Measurements from ENCODE around the gene GUCY1A2. TPM values are rescaled to one million over a fixed set of nuclear protein-coding genes. Genes with fewer than 3 reads are reported as not detected.

The GUCY1A2 gene
- total RNA-seq, 2 experiments from 2014 or later = not detected

DNA sequence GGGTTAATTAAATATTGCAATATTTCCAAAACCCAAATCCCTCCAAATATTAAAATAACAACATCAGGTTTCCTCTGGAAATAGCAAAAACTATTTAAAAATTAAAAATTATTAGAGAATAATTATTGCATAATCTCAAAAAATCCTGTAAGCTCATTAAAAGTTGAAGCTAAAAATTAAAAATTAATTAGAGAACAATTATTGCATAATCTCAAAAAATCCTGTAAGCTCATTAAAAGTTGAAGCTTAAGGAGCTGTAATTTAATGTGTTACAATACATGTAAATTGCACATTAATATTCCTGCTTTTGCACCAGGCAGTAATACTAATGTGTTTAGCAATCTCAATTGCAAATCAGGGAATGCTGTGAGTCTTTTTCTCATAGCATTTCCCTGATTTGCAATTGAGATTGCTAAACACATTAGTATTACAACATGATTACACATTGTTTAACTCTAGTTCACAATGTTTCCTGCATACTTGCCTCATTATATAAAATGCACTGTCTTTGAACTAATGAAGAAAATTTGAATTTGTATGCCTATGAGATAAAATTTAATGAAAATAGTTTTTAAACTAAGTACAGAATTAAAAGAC lies 247.7 kb downstream of the GUCY1A2 start:
- Mint-ChIP-seq H3K4me1 (ENCODE audit: low read depth) (no peaks in the 10 kb centered on the region), H3K4me3 (no peak overlapping the region), H3K27me3 (no peaks in the 10 kb centered on the region), H3K9me3 (peaks cover 5% of the 10 kb centered on the region), H3K36me3 (ENCODE audit: low read depth) (no peaks in the 10 kb centered on the region), H3K27ac (no peak overlapping the region)
- ChIA-PET CTCF (no interaction called here), POLR2A (no interaction called here)
- Histone ChIP-seq H3K36me3 (ENCODE audit: insufficient read depth, low read length) (no peaks in the 10 kb centered on the region), H3K4me1 (ENCODE audit: insufficient read depth, low read length) (no peaks in the 10 kb centered on the region), H3K27me3 (ENCODE audit: control insufficient read depth in 1 of 2, insufficient read depth in 2 of 2, low read length in 2 of 2) (no peaks in the 10 kb centered on the region), H3K27ac (ENCODE audit: low read depth in 1 of 2, low read length in 2 of 2) (no peak overlapping the region), H3K4me3 (ENCODE audit: low read length) (no peak overlapping the region), H3K9me3 (ENCODE audit: control insufficient read depth in 1 of 2, insufficient read depth in 1 of 2, low read length in 2 of 2) (peaks cover 0 to 3% of the 10 kb centered on the region in 2 experiments)
- intact Hi-C loops (cut with DNase I, micrococcal nuclease) = no loop called here
- ATAC-seq (ENCODE audit: poor library complexity) = no peak
- TF ChIP-seq, protein P1, sequence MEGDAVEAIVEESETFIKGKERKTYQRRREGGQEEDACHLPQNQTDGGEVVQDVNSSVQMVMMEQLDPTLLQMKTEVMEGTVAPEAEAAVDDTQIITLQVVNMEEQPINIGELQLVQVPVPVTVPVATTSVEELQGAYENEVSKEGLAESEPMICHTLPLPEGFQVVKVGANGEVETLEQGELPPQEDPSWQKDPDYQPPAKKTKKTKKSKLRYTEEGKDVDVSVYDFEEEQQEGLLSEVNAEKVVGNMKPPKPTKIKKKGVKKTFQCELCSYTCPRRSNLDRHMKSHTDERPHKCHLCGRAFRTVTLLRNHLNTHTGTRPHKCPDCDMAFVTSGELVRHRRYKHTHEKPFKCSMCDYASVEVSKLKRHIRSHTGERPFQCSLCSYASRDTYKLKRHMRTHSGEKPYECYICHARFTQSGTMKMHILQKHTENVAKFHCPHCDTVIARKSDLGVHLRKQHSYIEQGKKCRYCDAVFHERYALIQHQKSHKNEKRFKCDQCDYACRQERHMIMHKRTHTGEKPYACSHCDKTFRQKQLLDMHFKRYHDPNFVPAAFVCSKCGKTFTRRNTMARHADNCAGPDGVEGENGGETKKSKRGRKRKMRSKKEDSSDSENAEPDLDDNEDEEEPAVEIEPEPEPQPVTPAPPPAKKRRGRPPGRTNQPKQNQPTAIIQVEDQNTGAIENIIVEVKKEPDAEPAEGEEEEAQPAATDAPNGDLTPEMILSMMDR (IDR thresholded peaks at IDR 0.05) = no peak
- no peak for DNase-seq

DNA sequence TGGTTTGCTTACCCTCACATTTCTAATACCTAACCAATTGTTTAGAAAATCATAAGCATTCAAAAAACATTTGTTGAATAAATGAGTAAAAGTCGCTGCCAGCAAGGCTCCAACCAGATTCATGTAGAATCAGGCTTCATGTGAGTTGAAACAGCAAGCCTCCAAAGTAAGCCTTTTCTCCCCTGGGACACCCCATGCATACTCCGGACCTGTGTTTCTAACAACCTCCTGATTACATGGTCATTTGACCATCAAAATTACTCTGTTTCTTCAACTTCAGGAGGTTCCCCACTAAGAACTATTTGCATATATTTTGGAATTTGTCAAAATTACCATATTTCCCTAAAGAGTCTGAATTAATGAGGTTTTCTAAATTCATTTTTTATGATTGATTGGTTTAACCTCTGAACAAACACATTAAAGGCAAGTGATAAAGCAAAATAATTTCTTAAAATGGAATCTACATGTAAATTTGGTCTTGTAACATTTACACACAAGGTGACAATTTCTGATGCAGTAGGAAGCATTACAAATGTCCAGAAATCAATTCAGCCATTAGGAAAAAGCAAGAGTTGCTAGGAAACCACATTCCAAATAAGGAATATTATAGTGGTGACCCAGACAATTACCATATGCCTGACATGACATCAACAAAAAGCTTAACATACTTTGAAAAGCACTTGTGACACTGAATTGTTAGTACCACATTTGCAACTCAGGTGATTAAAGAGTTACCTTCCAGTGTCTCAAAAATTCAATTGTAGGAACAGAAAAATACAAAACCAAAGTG lies 252.6 kb downstream of the GUCY1A2 start:
- intact Hi-C loops (cut with DNase I, micrococcal nuclease) = no loop called here
- no peak for DNase-seq
- Histone ChIP-seq H3K27me3 (ENCODE audit: control insufficient read depth in 1 of 2, insufficient read depth in 2 of 2, low read length in 2 of 2) (no peaks in the 10 kb centered on the region), H3K27ac (ENCODE audit: low read depth in 1 of 2, low read length in 2 of 2) (no peak overlapping the region), H3K4me1 (ENCODE audit: insufficient read depth, low read length) (no peaks in the 10 kb centered on the region), H3K4me3 (ENCODE audit: low read length) (no peak overlapping the region), H3K36me3 (ENCODE audit: insufficient read depth, low read length) (no peaks in the 10 kb centered on the region), H3K9me3 (ENCODE audit: control insufficient read depth in 1 of 2, insufficient read depth in 1 of 2, low read length in 2 of 2) (no peaks in the 10 kb centered on the region)
- Mint-ChIP-seq H3K9me3 (peaks cover 2% of the 10 kb centered on the region), H3K36me3 (ENCODE audit: low read depth) (no peaks in the 10 kb centered on the region), H3K27ac (no peak overlapping the region), H3K27me3 (no peaks in the 10 kb centered on the region), H3K4me1 (ENCODE audit: low read depth) (no peaks in the 10 kb centered on the region), H3K4me3 (no peak overlapping the region)
- ChIA-PET POLR2A (no interaction called here), CTCF (interaction anchor here (1.4 kb wide), 1 partner anchor 13 kb away, joined by 4 read pairs; no protein-coding TSS in a partner anchor)
- ATAC-seq (ENCODE audit: poor library complexity) = no peak
- TF ChIP-seq, protein P1 (IDR thresholded peaks at IDR 0.05) = no peak

DNA sequence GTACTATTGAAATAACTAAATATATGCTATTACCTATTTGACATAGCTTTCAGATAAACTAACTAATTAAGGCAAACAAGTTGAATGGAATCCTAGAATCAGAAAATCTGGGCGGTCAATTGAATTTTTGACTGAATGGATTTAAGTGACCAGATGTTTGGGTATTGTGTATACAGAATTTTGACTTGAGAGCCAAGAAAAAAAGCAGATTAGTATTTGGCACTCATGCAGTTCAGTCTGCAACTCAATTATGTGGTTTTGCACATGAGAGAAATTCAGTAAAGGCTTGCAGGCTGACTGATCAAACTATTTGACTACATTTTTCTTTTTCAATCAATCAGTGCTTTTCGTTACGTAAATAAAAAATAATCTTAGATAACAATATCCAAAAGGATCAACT lies 254.8 kb downstream of the GUCY1A2 start:
- DNase-seq (no peak), ATAC-seq (ENCODE audit: poor library complexity) (no peak)
- POLR2A ChIA-PET = no interaction called here
- Mint-ChIP-seq H3K27ac (no peak overlapping the region), H3K9me3 (peaks cover 2% of the 10 kb centered on the region), H3K4me1 (ENCODE audit: low read depth) (no peaks in the 10 kb centered on the region), H3K4me3 (no peak overlapping the region), H3K27me3 (no peaks in the 10 kb centered on the region), H3K36me3 (ENCODE audit: low read depth) (no peaks in the 10 kb centered on the region)
- H3K4me1 ChIP-seq (ENCODE audit: insufficient read depth, low read length) = no peaks in the 10 kb centered on the region
- CTCF ChIA-PET = no interaction called here
- H3K9me3 ChIP-seq (ENCODE audit: control insufficient read depth in 1 of 2, insufficient read depth in 1 of 2, low read length in 2 of 2) = peaks cover 0 to 4% of the 10 kb centered on the region in 2 experiments
- TF ChIP-seq, protein P1 (IDR thresholded peaks at IDR 0.05) = no peak
- no peaks in the 10 kb centered on the region for H3K36me3 ChIP-seq (ENCODE audit: insufficient read depth, low read length)
- no peak overlapping the region for H3K4me3 ChIP-seq (ENCODE audit: low read length)
- no peaks in the 10 kb centered on the region for H3K27me3 ChIP-seq (ENCODE audit: control insufficient read depth in 1 of 2, insufficient read depth in 2 of 2, low read length in 2 of 2)
- intact Hi-C loops (cut with DNase I, micrococcal nuclease) = no loop called here
- H3K27ac ChIP-seq (ENCODE audit: low read depth in 1 of 2, low read length in 2 of 2) = no peak overlapping the region
